ENCODE results near the gene ABHD6. TPM values are rescaled to one million over a fixed set of nuclear protein-coding genes. Genes with fewer than 3 reads are reported as not detected.
"Not testable (repeated sequence)": the region's sequence is repeated elsewhere in the genome, so short reads cannot be mapped to it uniquely, and the experiment has no call there.

Gene ABHD6
- total RNA-seq, 1 donor from 2014 or later, result 28.2 TPM

DNA sequence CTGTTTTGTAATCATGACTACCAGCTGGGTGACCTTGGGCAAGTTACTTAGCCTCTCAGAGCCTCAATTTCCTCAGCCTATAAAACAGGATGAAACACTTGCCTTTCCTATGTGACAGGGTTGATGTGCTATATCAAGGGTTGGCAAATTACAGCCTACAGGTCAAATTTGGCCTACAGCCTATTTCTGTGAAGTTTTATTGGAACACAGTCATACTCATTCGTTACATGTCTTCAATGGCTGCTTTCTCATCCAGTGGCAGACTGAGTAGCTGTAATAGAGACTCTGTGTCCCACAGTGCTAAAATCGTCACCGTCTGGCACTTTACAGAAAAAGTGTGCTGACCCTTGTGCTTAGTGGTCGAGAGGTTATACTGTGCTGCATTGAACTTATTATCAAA, 16.6 kb downstream of the ABHD6 start:
- H3K4me1 Mint-ChIP-seq (ENCODE audit: low read depth), result peaks cover 20% of the 10 kb centered on the region
- H3K27ac Mint-ChIP-seq, result no peak overlapping the region
- H3K27me3 Mint-ChIP-seq (ENCODE audit: low read depth), result no peaks in the 10 kb centered on the region
- intact Hi-C loops (cut with micrococcal nuclease), result no loop called here
- peaks cover 46% of the 10 kb centered on the region for H3K36me3 Mint-ChIP-seq (ENCODE audit: low read depth)
- H3K4me3 Mint-ChIP-seq (ENCODE audit: low read depth), result no peak overlapping the region
- H3K9me3 Mint-ChIP-seq, result no peaks in the 10 kb centered on the region
- no peak for DNase-seq (ENCODE audit: low spot score)

- intact Hi-C loops (cut with micrococcal nuclease), result no loop called here
- H3K27me3 Mint-ChIP-seq (ENCODE audit: low read depth), result no peaks in the 10 kb centered on the region
- peaks cover 53% of the 10 kb centered on the region for H3K36me3 Mint-ChIP-seq (ENCODE audit: low read depth)
- DNase-seq (ENCODE audit: low spot score), result no peak
- H3K27ac Mint-ChIP-seq, result peak overlapping the region; percentile 19
- no peak overlapping the region for H3K4me3 Mint-ChIP-seq (ENCODE audit: low read depth)
- H3K4me1 Mint-ChIP-seq (ENCODE audit: low read depth), result peaks cover 31% of the 10 kb centered on the region
- H3K9me3 Mint-ChIP-seq, result no peaks in the 10 kb centered on the region
Measured at GRCh38 chr3:58256061-58256460, 18.5 kb downstream of the ABHD6 start.

DNA sequence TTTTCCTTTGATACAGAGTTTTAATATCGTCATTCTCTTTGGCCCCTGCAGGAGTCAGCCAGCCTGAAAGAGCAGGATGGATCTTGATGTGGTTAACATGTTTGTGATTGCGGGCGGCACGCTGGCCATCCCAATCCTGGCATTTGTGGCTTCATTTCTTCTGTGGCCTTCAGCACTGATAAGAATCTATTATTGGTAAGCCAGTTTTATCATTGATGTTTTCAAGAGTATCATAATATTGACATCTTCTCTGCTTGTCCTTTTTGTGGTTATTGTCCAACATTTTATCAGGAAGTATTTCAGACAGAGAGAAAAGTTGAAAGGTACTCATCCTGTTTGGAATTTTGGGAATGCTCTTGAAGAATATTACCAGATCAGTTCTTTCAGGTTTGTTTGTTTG, 18.9 kb downstream of the ABHD6 start:
- Mint-ChIP-seq H3K27ac (no peak overlapping the region), H3K27me3 (ENCODE audit: low read depth) (no peaks in the 10 kb centered on the region), H3K4me3 (ENCODE audit: low read depth) (no peak overlapping the region), H3K36me3 (ENCODE audit: low read depth) (peaks cover 51% of the 10 kb centered on the region), H3K4me1 (ENCODE audit: low read depth) (peaks cover 34% of the 10 kb centered on the region), H3K9me3 (no peaks in the 10 kb centered on the region)
- DNase-seq (ENCODE audit: low spot score), result no peak
- intact Hi-C loops (cut with micrococcal nuclease), result no loop called here

DNA sequence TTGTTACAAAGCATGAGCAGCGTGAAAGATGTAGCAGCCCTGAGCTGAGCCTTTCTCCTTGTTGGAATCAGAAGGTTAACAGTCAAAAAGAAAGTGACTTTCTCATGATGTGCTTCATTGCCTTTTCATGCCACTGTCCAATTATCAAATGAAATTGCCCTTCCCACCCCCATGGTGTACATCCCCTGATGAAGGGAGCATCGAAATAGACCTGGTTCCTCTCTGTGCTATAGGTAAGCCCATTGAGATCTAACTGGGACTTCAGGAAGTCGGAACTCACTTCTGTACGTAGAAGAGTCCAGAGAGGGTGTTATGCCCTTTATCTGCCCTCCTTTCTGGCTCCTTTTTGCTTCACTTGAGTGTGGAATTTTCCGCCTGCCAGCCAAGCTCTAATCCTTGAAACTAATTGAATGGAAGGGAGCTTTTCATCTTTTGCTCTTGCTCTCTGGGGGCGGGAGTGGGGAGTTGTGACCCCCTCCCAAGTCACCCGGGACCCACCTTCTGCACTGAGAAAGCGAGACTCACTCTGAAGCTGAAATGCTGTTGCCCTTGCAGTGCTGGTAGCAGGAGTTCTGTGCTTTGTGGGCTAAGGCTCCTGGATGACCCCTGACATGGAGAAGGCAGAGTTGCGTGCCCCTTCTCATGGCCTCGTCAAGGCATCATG, 20.9 kb downstream of the ABHD6 start:
- H3K4me1 Mint-ChIP-seq (ENCODE audit: low read depth), result peaks cover 39% of the 10 kb centered on the region
- DNase-seq (ENCODE audit: low spot score), result no peak
- H3K27ac Mint-ChIP-seq, result peak overlapping the region; percentile 48
- H3K4me3 Mint-ChIP-seq (ENCODE audit: low read depth), result no peak overlapping the region
- no peaks in the 10 kb centered on the region for H3K27me3 Mint-ChIP-seq (ENCODE audit: low read depth)
- H3K36me3 Mint-ChIP-seq (ENCODE audit: low read depth), result peaks cover 54% of the 10 kb centered on the region
- intact Hi-C loops (cut with micrococcal nuclease), result no loop called here
- H3K9me3 Mint-ChIP-seq, result no peaks in the 10 kb centered on the region

DNA sequence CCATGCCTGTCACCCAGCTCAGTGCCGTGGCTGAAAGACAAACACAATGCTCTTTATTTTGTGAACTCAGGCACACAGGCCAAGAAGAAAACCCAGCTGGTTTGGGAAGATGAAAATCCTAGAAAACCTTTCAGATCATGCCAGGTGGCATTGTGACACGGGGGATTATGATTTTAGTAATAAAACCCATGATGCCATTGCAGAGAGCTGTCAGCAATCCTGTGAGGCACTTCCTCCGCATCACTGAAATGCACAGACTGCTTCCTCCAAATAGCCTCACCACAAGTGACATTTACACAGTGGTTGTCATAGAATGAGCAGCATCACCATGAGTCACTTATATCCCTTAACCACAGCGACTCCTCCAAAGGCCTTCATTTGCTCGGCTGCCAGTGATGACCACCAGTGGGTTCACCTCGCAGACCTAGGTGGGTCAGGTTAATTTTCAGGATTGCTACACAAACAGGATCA, 22.7 kb downstream of the ABHD6 start:
- Mint-ChIP-seq H3K4me1 (ENCODE audit: low read depth) (peaks cover 43% of the 10 kb centered on the region), H3K27ac (peak overlapping the region; percentile 85)

DNA sequence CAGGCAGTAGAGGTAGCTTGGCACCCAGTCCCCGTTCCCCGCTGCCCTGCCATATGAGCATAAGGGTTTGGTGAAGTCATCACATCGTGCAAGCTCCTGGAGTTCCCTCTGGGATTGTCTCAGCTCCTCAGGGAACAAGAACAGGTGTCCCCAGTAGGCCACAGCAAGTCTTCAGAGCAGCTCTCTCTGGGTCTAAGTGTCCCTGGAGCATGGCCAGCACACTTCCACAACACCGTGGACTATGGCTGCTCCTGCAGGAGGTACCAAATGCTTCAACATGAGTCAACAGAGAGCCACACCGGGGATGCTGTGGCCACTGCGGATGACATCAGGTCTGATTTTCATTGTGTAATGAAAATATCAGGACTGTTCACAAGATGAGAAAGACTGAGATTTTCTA, 23.1 kb downstream of the ABHD6 start:
- Mint-ChIP-seq H3K36me3 (ENCODE audit: low read depth) (peaks cover 60% of the 10 kb centered on the region), H3K9me3 (no peaks in the 10 kb centered on the region), H3K4me1 (ENCODE audit: low read depth) (peaks cover 46% of the 10 kb centered on the region), H3K27me3 (ENCODE audit: low read depth) (no peaks in the 10 kb centered on the region), H3K27ac (peak overlapping the region; percentile 85), H3K4me3 (ENCODE audit: low read depth) (no peak overlapping the region)
- intact Hi-C loops (cut with micrococcal nuclease), result loop anchor here (1.0 to 10.0 kb wide), 5 partner anchors 12 to 94 kb away; partner anchors contain the start of genes ABHD6, HTD2 and RPP14
- no peak for DNase-seq (ENCODE audit: low spot score)

More for the DNA sequence above, 22.7 kb downstream of the ABHD6 start:
- Mint-ChIP-seq H3K36me3 (ENCODE audit: low read depth) (peaks cover 57% of the 10 kb centered on the region), H3K4me3 (ENCODE audit: low read depth) (no peak overlapping the region), H3K9me3 (no peaks in the 10 kb centered on the region), H3K27me3 (ENCODE audit: low read depth) (no peaks in the 10 kb centered on the region)
- no peak for DNase-seq (ENCODE audit: low spot score)
- intact Hi-C loops (cut with micrococcal nuclease), result loop anchor here (1.0 to 10.0 kb wide), 5 partner anchors 12 to 95 kb away; partner anchors contain the start of genes ABHD6, HTD2 and RPP14

GRCh38 chr3:58261954-58262666, 24.5 kb downstream of the ABHD6 start:
- H3K4me1 Mint-ChIP-seq (ENCODE audit: low read depth), result peaks cover 57% of the 10 kb centered on the region
- intact Hi-C loops (cut with micrococcal nuclease), result loop anchor here (2.0 to 10.0 kb wide), 3 partner anchors 45 to 93 kb away; partner anchors contain the start of genes HTD2 and RPP14
- H3K27ac Mint-ChIP-seq, result peak overlapping the region; percentile 7
- peaks cover 62% of the 10 kb centered on the region for H3K36me3 Mint-ChIP-seq (ENCODE audit: low read depth)
- H3K9me3 Mint-ChIP-seq, result no peaks in the 10 kb centered on the region
- DNase-seq (ENCODE audit: low spot score), result no peak
- H3K27me3 Mint-ChIP-seq (ENCODE audit: low read depth), result no peaks in the 10 kb centered on the region
- H3K4me3 Mint-ChIP-seq (ENCODE audit: low read depth), result no peak overlapping the region

DNA sequence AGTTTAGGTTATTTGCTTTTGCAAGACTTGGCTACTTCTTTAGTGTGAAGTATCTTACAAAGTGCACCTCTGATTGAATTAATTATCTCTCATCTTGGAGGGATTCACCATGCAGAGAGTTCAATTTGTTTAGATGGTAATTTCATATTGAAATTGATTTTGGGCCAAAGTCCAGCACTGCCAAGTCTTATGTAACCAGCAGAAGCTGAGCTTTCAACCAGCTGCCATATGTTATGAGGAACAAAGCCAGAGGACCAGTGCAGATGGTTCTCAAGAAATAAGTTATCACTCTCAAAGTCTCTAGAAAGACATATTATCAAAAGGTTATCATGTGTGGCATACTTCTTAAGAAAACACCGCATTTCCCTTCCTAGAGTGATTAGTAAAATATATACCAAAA, 29.0 kb downstream of the ABHD6 start:
- intact Hi-C loops (cut with micrococcal nuclease), result loop anchor here (10.0 kb wide), 1 partner anchor 88 kb away; no protein-coding TSS in a partner anchor
- H3K4me1 Mint-ChIP-seq (ENCODE audit: low read depth), result peaks cover 46% of the 10 kb centered on the region
- no peak overlapping the region for H3K4me3 Mint-ChIP-seq (ENCODE audit: low read depth)
- H3K27ac Mint-ChIP-seq, result peak overlapping the region; percentile 64
- no peak for DNase-seq (ENCODE audit: low spot score)
- H3K9me3 Mint-ChIP-seq, result no peaks in the 10 kb centered on the region
- H3K27me3 Mint-ChIP-seq (ENCODE audit: low read depth), result no peaks in the 10 kb centered on the region
- H3K36me3 Mint-ChIP-seq (ENCODE audit: low read depth), result peaks cover 62% of the 10 kb centered on the region

- DNase-seq (ENCODE audit: low spot score); H3K27me3 Mint-ChIP-seq (ENCODE audit: low read depth); H3K9me3 Mint-ChIP-seq; H3K4me3 Mint-ChIP-seq (ENCODE audit: low read depth): not testable (repeated sequence)
- peaks cover 47% of the 10 kb centered on the region for H3K4me1 Mint-ChIP-seq (ENCODE audit: low read depth)
- H3K36me3 Mint-ChIP-seq (ENCODE audit: low read depth), result peaks cover 60% of the 10 kb centered on the region
- H3K27ac Mint-ChIP-seq, result peak overlapping the region; percentile 52
- intact Hi-C loops (cut with micrococcal nuclease), result loop anchor here (10.0 kb wide), 1 partner anchor 87 kb away; no protein-coding TSS in a partner anchor
Measured at GRCh38 chr3:58267543-58267942, 30.0 kb downstream of the ABHD6 start.

- no peaks in the 10 kb centered on the region for H3K27me3 Mint-ChIP-seq (ENCODE audit: low read depth)
- peaks cover 69% of the 10 kb centered on the region for H3K36me3 Mint-ChIP-seq (ENCODE audit: low read depth)
- H3K4me1 Mint-ChIP-seq (ENCODE audit: low read depth), result peaks cover 44% of the 10 kb centered on the region
- H3K4me3 Mint-ChIP-seq (ENCODE audit: low read depth), result no peak overlapping the region
- no peak for DNase-seq (ENCODE audit: low spot score)
- no peaks in the 10 kb centered on the region for H3K9me3 Mint-ChIP-seq
- intact Hi-C loops (cut with micrococcal nuclease), result loop anchor here (10.0 kb wide), 1 partner anchor 85 kb away; no protein-coding TSS in a partner anchor
- no peak overlapping the region for H3K27ac Mint-ChIP-seq
Measured at GRCh38 chr3:58269356-58269755, 31.8 kb downstream of the ABHD6 start.

- DNase-seq (ENCODE audit: low spot score), result no peak
- H3K4me3 Mint-ChIP-seq (ENCODE audit: low read depth), result no peak overlapping the region
- intact Hi-C loops (cut with micrococcal nuclease), result no loop called here
Measured at GRCh38 chr3:58270485-58270884, 32.9 kb downstream of the ABHD6 start.

DNA sequence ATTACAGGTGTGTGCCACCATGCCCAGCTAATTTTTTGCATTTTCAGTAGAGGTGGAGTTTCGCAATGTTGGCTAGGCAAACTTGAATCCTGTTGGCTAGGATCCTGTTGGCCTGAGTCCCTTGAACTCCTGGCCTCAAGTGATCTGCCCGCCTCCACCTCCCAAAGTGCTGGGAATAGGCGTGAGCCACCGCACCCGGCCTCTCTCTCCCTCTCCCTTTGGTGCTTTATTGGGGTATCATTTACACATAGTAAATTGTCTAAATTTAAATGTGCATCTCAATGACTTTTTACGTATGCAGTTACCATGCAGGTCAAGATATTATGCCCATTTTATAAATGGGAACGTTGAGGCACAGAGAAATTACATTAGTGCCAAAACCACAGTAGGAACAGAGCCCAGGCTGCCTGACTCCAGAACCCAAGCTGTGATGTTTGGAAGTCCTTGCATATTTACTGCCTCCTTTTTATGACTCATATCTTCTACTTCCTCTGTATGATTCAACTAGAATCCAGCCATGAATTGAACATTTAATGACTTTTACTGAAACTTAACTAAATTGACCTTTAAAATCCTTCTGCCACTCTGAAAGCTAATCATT, 34.4 kb downstream of the ABHD6 start:
- no peak for DNase-seq (ENCODE audit: low spot score)
- peaks cover 71% of the 10 kb centered on the region for H3K36me3 Mint-ChIP-seq (ENCODE audit: low read depth)
- H3K4me1 Mint-ChIP-seq (ENCODE audit: low read depth), result peaks cover 26% of the 10 kb centered on the region
- H3K27ac Mint-ChIP-seq, result peak overlapping the region; percentile 82
- H3K9me3 Mint-ChIP-seq, result peaks cover 3% of the 10 kb centered on the region
- intact Hi-C loops (cut with micrococcal nuclease), result loop anchor here (1.0 to 2.0 kb wide), 2 partner anchors 12 to 35 kb away; partner anchors contain the start of gene ABHD6
- no peak overlapping the region for H3K4me3 Mint-ChIP-seq (ENCODE audit: low read depth)
- no peaks in the 10 kb centered on the region for H3K27me3 Mint-ChIP-seq (ENCODE audit: low read depth)

More at GRCh38 chr3:58270485-58270884, 32.9 kb downstream of the ABHD6 start:
- H3K36me3 Mint-ChIP-seq (ENCODE audit: low read depth), result peaks cover 71% of the 10 kb centered on the region
- H3K9me3 Mint-ChIP-seq, result no peaks in the 10 kb centered on the region
- no peak overlapping the region for H3K27ac Mint-ChIP-seq
- H3K4me1 Mint-ChIP-seq (ENCODE audit: low read depth), result peaks cover 40% of the 10 kb centered on the region
- H3K27me3 Mint-ChIP-seq (ENCODE audit: low read depth), result no peaks in the 10 kb centered on the region
